Testis (tissue), 2 donors: Measurements from ENCODE around the gene SRRM2.

ENCODE experiments used
- CTCF ChIP-seq, 3 experiments: fragments of 450-650 bp in 2 of 3; fragments of 200-600 bp in 1 of 3; sonication (generic) in 1 of 3; IDR thresholded peaks; one replicate each; pipeline ENCODE4 v1.5.1; 2016 to 2019; ENCODE audit warnings: antibody characterized with exemption in 3 of 3, mild to moderate bottlenecking in 2 of 3, moderate library complexity in 1 of 3
- POLR2A ChIP-seq: fragments of 450-650 bp; IDR thresholded peaks from one replicate; pipeline ENCODE4 v1.6.1; 2017; ENCODE audit warnings: antibody characterized with exemption, mild to moderate bottlenecking, moderate library complexity

- TF ChIP-seq CTCF (IDR thresholded peaks at IDR 0.05) (no peak), POLR2A (no peak)
Measured at GRCh38 chr16:2811703-2812471, 59.4 kb downstream of the SRRM2 start.
